H9 (cell line): ENCODE results near the gene OSBPL10. TPM values are rescaled to one million over a fixed set of nuclear protein-coding genes. Genes with fewer than 3 reads are reported as not detected.

Experiments used
- DNase-seq: peaks from one replicate; pipeline ENCODE4 v3.0.0-alpha.2; 2017
- H2AFZ ChIP-seq: one replicate; pipeline ENCODE4 v1.6.1; 2013; ENCODE audit warnings: mild to moderate bottlenecking, low read length, control low read depth, moderate library complexity
- H2AK5ac ChIP-seq: 2 replicates; pipeline ENCODE4 v1.6.1; 2013; ENCODE audit warnings: low read length, control low read depth, mixed read lengths; ENCODE audit not compliant: insufficient read length
- H2BK120ac ChIP-seq: one replicate; pipeline ENCODE4 v1.6.1; 2013; ENCODE audit warnings: low read depth, mild to moderate bottlenecking, low read length, control low read depth, inconsistent platforms; ENCODE audit not compliant: poor library complexity, severe bottlenecking
- H2BK12ac ChIP-seq: 2 replicates; pipeline ENCODE4 v1.6.1; 2013; ENCODE audit warnings: low read length, control low read depth, mixed read lengths, low read depth; ENCODE audit not compliant: insufficient read length
- H2BK15ac ChIP-seq: 2 replicates; pipeline ENCODE4 v1.6.1; 2013; ENCODE audit warnings: low read depth, low read length, control low read depth
- H2BK20ac ChIP-seq: one replicate; pipeline ENCODE4 v1.6.1; 2013; ENCODE audit warnings: low read depth, mild to moderate bottlenecking, low read length, control low read depth, inconsistent platforms; ENCODE audit not compliant: poor library complexity, severe bottlenecking
- H2BK5ac ChIP-seq: 2 replicates; pipeline ENCODE4 v1.6.1; 2013; ENCODE audit warnings: low read length, control low read depth, mixed read lengths; ENCODE audit not compliant: insufficient read length
- H3K14ac ChIP-seq: 2 replicates; pipeline ENCODE4 v1.6.1; 2013; ENCODE audit warnings: low read length, control low read depth; ENCODE audit not compliant: insufficient read depth
- H3K18ac ChIP-seq: 2 replicates; pipeline ENCODE4 v1.6.1; 2013; ENCODE audit warnings: low read depth, mild to moderate bottlenecking, mixed read lengths, low read length, control low read depth; ENCODE audit not compliant: insufficient read length
- H3K23ac ChIP-seq: 2 replicates; pipeline ENCODE4 v1.6.1; 2013; ENCODE audit warnings: low read length, control low read depth, mixed read lengths, low read depth; ENCODE audit not compliant: insufficient read length
- H3K23me2 ChIP-seq: 2 replicates; pipeline ENCODE4 v1.6.1; 2013; ENCODE audit warnings: low read depth, mild to moderate bottlenecking, mixed read lengths, low read length, control low read depth; ENCODE audit not compliant: insufficient read length, poor library complexity, severe bottlenecking
- H3K27ac ChIP-seq: 2 replicates; pipeline ENCODE4 v1.5.1; 2013; ENCODE audit warnings: low read length, control low read depth, mixed read lengths, low read depth; ENCODE audit not compliant: insufficient read length
- H3K27me3 ChIP-seq: 2 replicates; pipeline ENCODE4 v1.6.1; 2013; ENCODE audit warnings: low read length, control low read depth, inconsistent platforms; ENCODE audit not compliant: insufficient read depth
- H3K4ac ChIP-seq: 2 replicates; pipeline ENCODE4 v1.6.1; 2013; ENCODE audit warnings: low read depth, mild to moderate bottlenecking, control low read depth, inconsistent platforms, low read length, moderate library complexity
- H3K4me1 ChIP-seq: 2 replicates; pipeline ENCODE4 v1.6.1; 2013; ENCODE audit warnings: low read length, control low read depth, inconsistent platforms; ENCODE audit not compliant: insufficient read depth
- H3K4me2 ChIP-seq: 2 replicates; pipeline ENCODE4 v1.6.1; 2013; ENCODE audit warnings: low read length, control low read depth, mixed read lengths; ENCODE audit not compliant: insufficient read length, insufficient read depth
- H3K56ac ChIP-seq: 2 replicates; pipeline ENCODE4 v1.6.1; 2013; ENCODE audit warnings: low read depth, mild to moderate bottlenecking, mixed read lengths, low read length, control low read depth; ENCODE audit not compliant: insufficient read length
- H3K79me1 ChIP-seq: 2 replicates; pipeline ENCODE4 v1.6.1; 2013; ENCODE audit warnings: low read depth, mild to moderate bottlenecking, moderate library complexity, low read length, control low read depth, inconsistent platforms; ENCODE audit not compliant: insufficient read depth, poor library complexity, severe bottlenecking
- H3K79me2 ChIP-seq: 2 replicates; pipeline ENCODE4 v1.6.1; 2013; ENCODE audit warnings: low read length, control low read depth, inconsistent platforms; ENCODE audit not compliant: insufficient read depth
- H3K9ac ChIP-seq: 2 replicates; pipeline ENCODE4 v1.6.1; 2013; ENCODE audit warnings: low read length, control low read depth, mixed read lengths; ENCODE audit not compliant: insufficient read length; ENCODE audit errors: extremely low read depth
- H3K9me3 ChIP-seq: one replicate; pipeline ENCODE4 v1.6.1; 2013; ENCODE audit warnings: low read depth, low read length, inconsistent platforms; ENCODE audit not compliant: control insufficient read depth
- H3T11ph ChIP-seq: one replicate; pipeline ENCODE4 v1.6.1; 2013; ENCODE audit warnings: mild to moderate bottlenecking, low read length, control low read depth, inconsistent platforms
- H4K20me1 ChIP-seq: one replicate; pipeline ENCODE4 v1.6.1; 2013; ENCODE audit not compliant: control insufficient read depth, insufficient read length, insufficient read depth
- H4K5ac ChIP-seq: 2 replicates; pipeline ENCODE4 v1.6.1; 2013; ENCODE audit warnings: low read depth, mild to moderate bottlenecking, mixed read lengths, low read length, control low read depth; ENCODE audit not compliant: insufficient read length
- H4K8ac ChIP-seq: replicated peaks from 2 replicates; pipeline ENCODE4 v1.6.1; 2013; ENCODE audit warnings: low read length, control low read depth, mixed read lengths, low read depth; ENCODE audit not compliant: insufficient read length
- H4K91ac ChIP-seq: 2 replicates; pipeline ENCODE4 v1.6.1; 2013; ENCODE audit warnings: low read depth, mild to moderate bottlenecking, moderate library complexity, mixed read lengths, low read length, control low read depth; ENCODE audit not compliant: insufficient read length
- H3K27ac Mint-ChIP-seq, 3 experiments: 2 replicates in 2 of 3; 3 replicates in 1 of 3; pipeline ENCODE4 v1.8.0; 2020 to 2021; ENCODE audit warnings: mixed read lengths in 3 of 3, mild to moderate bottlenecking in 1 of 3, moderate library complexity in 1 of 3
- H3K27me3 Mint-ChIP-seq: 2 replicates; pipeline ENCODE4 v1.8.0; 2021; ENCODE audit warnings: low read depth, mild to moderate bottlenecking, moderate library complexity, mixed read lengths
- H3K36me3 Mint-ChIP-seq, 3 experiments: 2 replicates in 2 of 3; 3 replicates in 1 of 3; pipeline ENCODE4 v1.8.0; 2020 to 2021; ENCODE audit warnings: low read depth in 3 of 3, mixed read lengths in 3 of 3; ENCODE audit not compliant: insufficient read depth in 1 of 3
- H3K4me1 Mint-ChIP-seq, 2 experiments: 2 replicates each; pipeline ENCODE4 v1.8.0; 2020; ENCODE audit warnings: mixed read lengths in 2 of 2
- H3K4me3 Mint-ChIP-seq, 2 experiments: 2 replicates in 1 of 2; 3 replicates in 1 of 2; pipeline ENCODE4 v1.8.0; 2020 to 2021; ENCODE audit warnings: mild to moderate bottlenecking in 2 of 2, mixed read lengths in 2 of 2, moderate library complexity in 1 of 2
- H3K9me3 Mint-ChIP-seq, 2 experiments: 2 replicates in 1 of 2; 3 replicates in 1 of 2; pipeline ENCODE4 v1.8.0; 2020; ENCODE audit warnings: mild to moderate bottlenecking in 2 of 2, mixed read lengths in 2 of 2, moderate library complexity in 1 of 2
- WGBS: extraction: QIAGEN DNeasy Blood & Tissue Kit; methylation state at CpG from one replicate; pipeline ENCODE4 v1.1.7; 2013; ENCODE audit warnings: missing lambda C conversion rate, low lambda C conversion rate, mixed read lengths; ENCODE audit not compliant: insufficient read length; ENCODE audit errors: extremely low coverage; 5-methylcytosine and 5-hydroxymethylcytosine counted together
- total RNA-seq: library from RNA; stranded (reverse); gene quantifications from 2 replicates; pipeline ENCODE4 v1.2.1, GENCODE V29; 2021
- TF ChIP-seq, protein P1 (sequence below): fragments of 200-600 bp; sonication (generic); conservative IDR thresholded peaks from 3 replicates; pipeline ENCODE4 v1.8.0; 2021; ENCODE audit warnings: antibody characterized with exemption, mild to moderate bottlenecking

Gene OSBPL10
- total RNA-seq, 1 experiment from 2014 or later: 42.7 TPM

- H3K36me3 Mint-ChIP-seq: peaks cover 2 to 27% (median 26%) of the 10 kb centered on the region in 3 experiments; a peak in 6 of 7 replicates
These were observed 358.3 kb downstream of the OSBPL10 start for GRCh38 chr3:31622636-31623288.

More at GRCh38 chr3:31622636-31623288, 358.3 kb downstream of the OSBPL10 start:
- no peak overlapping the region for H2BK15ac ChIP-seq
- 0 out of 7 replicates have a peak overlapping the region, but pooled peaks of 1 of the 3 experiments have one; percentile 8 for H3K27ac Mint-ChIP-seq
- H2AK5ac ChIP-seq: no peak overlapping the region
- H4K20me1 ChIP-seq: no peaks in the 10 kb centered on the region
- H4K91ac ChIP-seq: no peak overlapping the region
- no peaks in the 10 kb centered on the region for H3K9me3 ChIP-seq
- no CpG with 5 or more reads among the region's 4 CpGs for WGBS
- no peak overlapping the region for H2BK5ac ChIP-seq
- H3K79me2 ChIP-seq: no peaks in the 10 kb centered on the region
- no peaks in the 10 kb centered on the region for H3K23me2 ChIP-seq
- H2BK120ac ChIP-seq: no peak overlapping the region
- no peak for DNase-seq
- no peak overlapping the region for H3K4me3 Mint-ChIP-seq
- H2BK12ac ChIP-seq: no peak overlapping the region
- H3K9ac ChIP-seq: no peak overlapping the region
- no peak overlapping the region for H3K23ac ChIP-seq
- TF ChIP-seq, protein P1, sequence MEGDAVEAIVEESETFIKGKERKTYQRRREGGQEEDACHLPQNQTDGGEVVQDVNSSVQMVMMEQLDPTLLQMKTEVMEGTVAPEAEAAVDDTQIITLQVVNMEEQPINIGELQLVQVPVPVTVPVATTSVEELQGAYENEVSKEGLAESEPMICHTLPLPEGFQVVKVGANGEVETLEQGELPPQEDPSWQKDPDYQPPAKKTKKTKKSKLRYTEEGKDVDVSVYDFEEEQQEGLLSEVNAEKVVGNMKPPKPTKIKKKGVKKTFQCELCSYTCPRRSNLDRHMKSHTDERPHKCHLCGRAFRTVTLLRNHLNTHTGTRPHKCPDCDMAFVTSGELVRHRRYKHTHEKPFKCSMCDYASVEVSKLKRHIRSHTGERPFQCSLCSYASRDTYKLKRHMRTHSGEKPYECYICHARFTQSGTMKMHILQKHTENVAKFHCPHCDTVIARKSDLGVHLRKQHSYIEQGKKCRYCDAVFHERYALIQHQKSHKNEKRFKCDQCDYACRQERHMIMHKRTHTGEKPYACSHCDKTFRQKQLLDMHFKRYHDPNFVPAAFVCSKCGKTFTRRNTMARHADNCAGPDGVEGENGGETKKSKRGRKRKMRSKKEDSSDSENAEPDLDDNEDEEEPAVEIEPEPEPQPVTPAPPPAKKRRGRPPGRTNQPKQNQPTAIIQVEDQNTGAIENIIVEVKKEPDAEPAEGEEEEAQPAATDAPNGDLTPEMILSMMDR: no peak
- no peaks in the 10 kb centered on the region; a peak in 1 of 5 replicates for H3K9me3 Mint-ChIP-seq
- no peak overlapping the region for H4K8ac ChIP-seq
- H3K14ac ChIP-seq: no peak overlapping the region
- H3K4me2 ChIP-seq: no peak overlapping the region
- H2BK20ac ChIP-seq: no peak overlapping the region
- no peaks in the 10 kb centered on the region for H3K79me1 ChIP-seq
- H3K4me1 ChIP-seq: no peaks in the 10 kb centered on the region
- no peaks in the 10 kb centered on the region for H3K27me3 Mint-ChIP-seq
- H3K27ac ChIP-seq: no peak overlapping the region
- no peak overlapping the region for H3K56ac ChIP-seq
- no peak overlapping the region for H3T11ph ChIP-seq
- H4K5ac ChIP-seq: no peak overlapping the region
- peaks cover 32 to 38% of the 10 kb centered on the region in 2 experiments for H3K4me1 Mint-ChIP-seq
- no peaks in the 10 kb centered on the region for H3K27me3 ChIP-seq
- no peak overlapping the region for H3K4ac ChIP-seq
- H2AFZ ChIP-seq: no peak overlapping the region
- H3K18ac ChIP-seq: no peak overlapping the region
